Prostate gland (tissue), 2 donors: ENCODE data around the gene THSD4. TPM values are rescaled to one million over a fixed set of nuclear protein-coding genes. Genes with fewer than 3 reads are reported as not detected.
A peak's percentile ranks its signal among the peaks of the same experiment; 100 is the strongest.

Experiments
- DNase-seq: peaks from one replicate; pipeline ENCODE4 v3.0.0-alpha.2; 2019; ENCODE audit warnings: low spot score
- H3K27ac ChIP-seq, 2 donors: fragments of 200-600 bp; sonication (generic); 2 replicates each; pipeline ENCODE4 v1.5.1; 2017 to 2019
- H3K27me3 ChIP-seq: fragments of 200-600 bp; sonication (generic); replicated peaks from 2 replicates; pipeline ENCODE4 v1.5.1; 2019; ENCODE audit not compliant: insufficient read depth
- H3K36me3 ChIP-seq, 2 donors: fragments of 200-600 bp; sonication (generic); 1 replicate in 1 of 2; 2 replicates in 1 of 2; pipeline versions ENCODE4 v1.5.1 to v1.8.1; 2017 to 2019
- H3K4me1 ChIP-seq: fragments of 200-600 bp; sonication (generic); replicated peaks from 2 replicates; pipeline ENCODE4 v1.5.1; 2019
- H3K4me3 ChIP-seq, 2 donors: fragments of 200-600 bp; sonication (generic); 2 replicates each; pipeline ENCODE4 v1.5.1; 2017 to 2019
- H3K9me3 ChIP-seq: fragments of 200-600 bp; sonication (generic); 2 replicates; pipeline ENCODE4 v1.5.1; 2017
- POLR2A ChIP-seq: fragments of 450-650 bp; IDR thresholded peaks from one replicate; pipeline ENCODE4 v1.6.1; 2016; ENCODE audit warnings: antibody characterized with exemption, mild to moderate bottlenecking
- POLR2AphosphoS5 ChIP-seq: sonication (generic); formaldehyde crosslinking; IDR thresholded peaks from one replicate; pipeline ENCODE4 v1.6.1; 2017; ENCODE audit warnings: antibody characterized with exemption
- WGBS: methylation state at CpG from one replicate; pipeline ENCODE4 v1.1.5; 2018; 5-methylcytosine and 5-hydroxymethylcytosine counted together
- intact Hi-C: fragments of 100-400 bp; cut with DNase I; formaldehyde crosslinking; loops from one replicate; pipeline ENCODE4 v1.14.2; 2022
- total RNA-seq, 2 donors: library from RNA; depleted of rRNA; stranded (reverse); fragments of >200 nt; gene quantifications; one replicate each; pipeline ENCODE4 v1.1.0, GENCODE V29; 2016
- TF ChIP-seq, protein P1 (sequence below), 4 experiments: fragments of 200-600 bp in 2 of 4; fragments of 450-650 bp in 2 of 4; sonication (generic) in 2 of 4; IDR thresholded peaks; 1 replicate in 3 of 4; 2 replicates in 1 of 4; pipeline ENCODE4 v1.5.1; 2016 to 2019; ENCODE audit warnings: antibody characterized with exemption in 4 of 4, mild to moderate bottlenecking in 2 of 4, moderate library complexity in 2 of 4

The THSD4 gene
- total RNA-seq, 2 donors from 2014 or later: 84.1 to 223 TPM

DNA sequence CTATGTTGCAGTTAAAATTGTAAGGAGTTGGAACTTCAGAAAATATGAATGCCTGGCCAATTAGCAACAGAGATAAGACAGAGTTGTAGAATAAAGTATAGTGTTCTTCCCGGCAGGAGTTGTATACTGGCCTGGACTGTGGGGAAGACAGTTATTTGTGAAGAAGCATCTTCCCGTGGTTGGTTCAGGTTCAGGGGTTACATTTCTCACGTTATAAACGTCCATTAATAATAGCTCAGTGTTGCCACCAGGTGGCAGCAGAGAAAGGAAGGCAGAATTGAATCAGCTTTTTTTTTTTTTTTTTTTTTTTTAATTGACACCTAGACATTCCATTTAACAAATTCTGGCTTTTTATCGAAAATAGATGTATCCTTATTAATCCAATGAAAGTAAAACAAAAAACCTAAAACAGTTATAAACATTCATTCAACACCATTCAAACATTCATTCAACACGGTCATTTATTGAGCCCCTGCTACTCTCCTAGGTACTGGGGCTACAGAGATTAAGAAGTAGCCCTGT lies 628.7 kb downstream of the THSD4 start:
- DNase-seq: peak; percentile 49
- Histone ChIP-seq H3K27ac (peak overlapping the region; percentile 35 to 45), H3K27me3 (no peaks in the 10 kb centered on the region), H3K9me3 (no peaks in the 10 kb centered on the region), H3K4me1 (no peaks in the 10 kb centered on the region), H3K36me3 (no peaks in the 10 kb centered on the region), H3K4me3 (no peak overlapping the region)
- intact Hi-C loops: loop anchor here (5.0 to 10.0 kb wide), 2 partner anchors 58 to 411 kb away; no protein-coding TSS in a partner anchor
- TF ChIP-seq POLR2A: no peak
- TF ChIP-seq, protein P1, sequence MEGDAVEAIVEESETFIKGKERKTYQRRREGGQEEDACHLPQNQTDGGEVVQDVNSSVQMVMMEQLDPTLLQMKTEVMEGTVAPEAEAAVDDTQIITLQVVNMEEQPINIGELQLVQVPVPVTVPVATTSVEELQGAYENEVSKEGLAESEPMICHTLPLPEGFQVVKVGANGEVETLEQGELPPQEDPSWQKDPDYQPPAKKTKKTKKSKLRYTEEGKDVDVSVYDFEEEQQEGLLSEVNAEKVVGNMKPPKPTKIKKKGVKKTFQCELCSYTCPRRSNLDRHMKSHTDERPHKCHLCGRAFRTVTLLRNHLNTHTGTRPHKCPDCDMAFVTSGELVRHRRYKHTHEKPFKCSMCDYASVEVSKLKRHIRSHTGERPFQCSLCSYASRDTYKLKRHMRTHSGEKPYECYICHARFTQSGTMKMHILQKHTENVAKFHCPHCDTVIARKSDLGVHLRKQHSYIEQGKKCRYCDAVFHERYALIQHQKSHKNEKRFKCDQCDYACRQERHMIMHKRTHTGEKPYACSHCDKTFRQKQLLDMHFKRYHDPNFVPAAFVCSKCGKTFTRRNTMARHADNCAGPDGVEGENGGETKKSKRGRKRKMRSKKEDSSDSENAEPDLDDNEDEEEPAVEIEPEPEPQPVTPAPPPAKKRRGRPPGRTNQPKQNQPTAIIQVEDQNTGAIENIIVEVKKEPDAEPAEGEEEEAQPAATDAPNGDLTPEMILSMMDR (IDR thresholded peaks at IDR 0.05): peak; percentile 64 to 81 (median 77)
- WGBS: 19% methylated on average over 6 of the region's 6 CpGs

DNA sequence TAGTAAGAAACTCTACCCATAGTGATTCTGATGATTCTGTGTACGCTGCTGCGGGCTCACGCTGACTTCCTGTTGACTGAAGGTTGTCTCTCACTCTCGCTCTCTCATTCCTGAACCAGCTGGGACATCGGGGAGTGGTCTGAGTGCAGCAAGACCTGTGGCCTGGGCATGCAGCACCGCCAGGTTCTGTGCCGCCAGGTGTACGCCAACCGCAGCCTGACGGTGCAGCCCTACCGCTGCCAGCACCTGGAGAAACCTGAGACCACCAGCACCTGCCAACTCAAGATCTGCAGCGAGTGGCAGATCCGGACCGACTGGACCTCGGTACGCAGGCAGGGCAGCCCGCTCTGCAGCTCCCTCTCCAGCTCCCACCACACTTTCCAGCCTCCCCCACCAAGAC lies 631.4 kb downstream of the THSD4 start:
- no peak overlapping the region for H3K4me3 ChIP-seq
- 35% methylated on average over 17 of the region's 17 CpGs for WGBS
- TF ChIP-seq, protein P1 (IDR thresholded peaks at IDR 0.05): peak in 2 of 4 experiments; percentile 16 to 31
- peak; percentile 80 for TF ChIP-seq POLR2AphosphoS5
- TF ChIP-seq POLR2A: no peak
- no peaks in the 10 kb centered on the region for H3K4me1 ChIP-seq
- no peaks in the 10 kb centered on the region for H3K27me3 ChIP-seq
- intact Hi-C loops: loop anchor here (10.0 kb wide), 1 partner anchor 408 kb away; no protein-coding TSS in a partner anchor
- no peaks in the 10 kb centered on the region for H3K36me3 ChIP-seq
- H3K9me3 ChIP-seq: no peaks in the 10 kb centered on the region
- DNase-seq: peak; percentile 87
- peak overlapping the region; percentile 85 to 86 for H3K27ac ChIP-seq

DNA sequence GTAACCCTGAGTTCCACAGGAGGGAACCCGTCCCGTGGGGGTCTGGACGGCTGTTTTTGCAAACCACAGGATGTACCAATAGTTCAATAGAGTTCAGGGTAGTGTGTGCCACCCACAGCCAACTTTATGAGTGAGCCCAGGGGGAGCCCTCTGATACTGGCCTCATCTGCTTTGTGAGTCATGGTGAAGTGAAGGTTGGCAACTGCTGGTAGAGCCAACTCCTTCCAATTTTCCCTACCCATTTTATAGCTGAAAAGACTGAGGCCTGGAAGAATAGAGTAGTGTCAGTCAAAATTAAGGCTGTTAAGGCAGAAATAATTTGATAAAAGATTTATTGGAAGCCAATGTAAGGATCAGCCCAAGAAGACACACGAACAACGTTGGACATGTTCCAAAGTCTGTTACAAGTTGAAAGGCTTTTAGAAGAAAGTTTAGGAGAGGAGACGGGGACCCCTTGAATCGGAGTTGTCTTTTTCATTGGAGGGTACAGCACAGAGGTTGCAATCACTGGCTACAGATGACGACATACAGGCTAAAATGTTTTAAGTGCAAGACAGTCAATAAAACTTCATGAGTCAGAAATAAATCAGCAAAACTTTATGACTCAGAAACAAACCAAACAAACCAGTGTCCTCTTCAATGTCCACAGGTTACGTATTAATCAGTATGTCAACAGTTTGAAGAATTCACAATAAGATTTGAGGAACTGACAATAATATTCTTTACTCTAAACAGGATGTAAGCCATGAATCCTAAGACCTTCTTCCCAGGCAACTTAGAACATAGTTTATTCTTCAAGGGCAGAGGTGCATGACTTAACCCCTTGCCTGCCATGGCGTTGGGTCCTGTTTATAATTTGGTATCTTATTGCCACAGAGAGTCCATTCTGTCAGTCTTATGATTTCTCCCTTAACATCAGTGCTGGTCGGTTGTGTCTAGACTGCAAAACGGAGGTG lies 632.1 kb downstream of the THSD4 start:
- H3K4me3 ChIP-seq: no peak overlapping the region
- H3K27me3 ChIP-seq: no peaks in the 10 kb centered on the region
- H3K9me3 ChIP-seq: no peaks in the 10 kb centered on the region
- 39% methylated on average over 12 of the region's 12 CpGs for WGBS
- peak overlapping the region; percentile 85 to 86 for H3K27ac ChIP-seq
- intact Hi-C loops: loop anchor here (10.0 kb wide), 1 partner anchor 407 kb away; no protein-coding TSS in a partner anchor
- DNase-seq: peak; percentile 49
- TF ChIP-seq POLR2A (no peak), POLR2AphosphoS5 (peak; percentile 93)
- TF ChIP-seq, protein P1 (IDR thresholded peaks at IDR 0.05): no peak
- no peaks in the 10 kb centered on the region for H3K36me3 ChIP-seq
- no peaks in the 10 kb centered on the region for H3K4me1 ChIP-seq

DNA sequence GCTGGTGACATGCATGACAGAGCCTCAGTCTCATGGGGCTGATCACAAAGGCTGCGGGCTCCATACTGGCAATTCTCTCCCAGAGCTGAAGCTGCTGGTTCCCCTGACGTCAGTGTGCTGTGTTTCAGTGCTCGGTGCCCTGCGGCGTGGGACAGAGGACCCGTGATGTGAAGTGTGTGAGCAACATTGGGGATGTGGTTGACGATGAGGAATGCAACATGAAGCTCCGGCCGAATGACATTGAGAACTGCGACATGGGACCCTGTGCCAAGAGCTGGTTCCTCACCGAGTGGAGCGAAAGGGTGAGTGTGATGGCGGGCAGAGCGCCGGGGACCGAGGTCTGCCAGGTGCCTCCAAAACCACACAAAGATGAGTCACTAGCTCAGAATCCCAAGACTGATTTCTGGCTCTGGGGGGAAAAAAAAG lies 633.0 kb downstream of the THSD4 start:
- H3K4me3 ChIP-seq: no peak overlapping the region
- intact Hi-C loops: loop anchor here (10.0 kb wide), 1 partner anchor 406 kb away; no protein-coding TSS in a partner anchor
- no peaks in the 10 kb centered on the region for H3K9me3 ChIP-seq
- 90% methylated on average over 16 of the region's 16 CpGs for WGBS
- H3K4me1 ChIP-seq: peaks cover 3% of the 10 kb centered on the region
- no peaks in the 10 kb centered on the region for H3K36me3 ChIP-seq
- TF ChIP-seq, protein P1 (IDR thresholded peaks at IDR 0.05): no peak
- TF ChIP-seq POLR2A: no peak
- no peak for TF ChIP-seq POLR2AphosphoS5
- H3K27ac ChIP-seq: peak overlapping the region; percentile 85 to 86
- no peaks in the 10 kb centered on the region for H3K27me3 ChIP-seq
- no peak for DNase-seq
